ENCODE measurements around the gene CCDC120. TPM values are rescaled to one million over a fixed set of nuclear protein-coding genes. Genes with fewer than 3 reads are reported as not detected.

CCDC120 gene
- total RNA-seq, 1 experiment from 2014 or later, result 15.2 TPM

DNA sequence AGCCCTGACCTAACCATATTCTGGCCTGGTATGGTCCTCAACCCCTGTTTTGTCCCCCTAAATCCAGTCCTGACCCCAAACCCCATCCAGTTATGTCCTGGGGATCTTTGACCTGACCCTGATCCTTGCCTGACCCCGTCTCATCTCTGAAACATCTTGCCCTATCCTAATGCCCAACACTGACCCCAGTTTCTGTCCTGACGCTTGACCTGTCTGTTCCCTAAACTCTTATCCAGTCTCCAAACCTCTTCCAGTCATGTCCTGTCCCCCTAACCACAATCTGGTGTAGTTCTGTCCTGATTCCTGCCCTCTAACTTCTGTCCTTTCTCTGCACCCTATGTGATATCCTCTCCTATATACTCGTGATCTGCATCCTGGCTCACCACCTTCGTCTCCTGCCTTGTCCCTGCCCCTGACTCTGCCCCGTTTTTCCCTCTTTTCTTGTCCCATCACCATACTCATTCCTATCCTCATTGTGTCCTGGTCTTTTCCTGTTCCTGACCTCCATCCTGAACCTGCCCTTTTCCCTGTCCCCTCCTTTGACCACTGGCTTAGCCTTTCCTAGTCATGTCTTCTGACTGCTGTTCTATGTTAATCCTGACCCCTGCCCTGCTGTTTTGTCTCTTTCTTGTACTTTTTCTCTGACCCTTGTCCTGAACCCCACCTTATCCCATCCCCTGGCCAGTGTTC, 4.6 kb upstream of the CCDC120 start (continued):
- TF ChIP-seq AR (CRISPR knock-in tag; IDR thresholded peaks at IDR 0.05) (no peak), ELF4 (CRISPR knock-in tag; IDR thresholded peaks at IDR 0.05; ENCODE audit: low read depth) (no peak), NR3C1 (CRISPR knock-in tag; conservative IDR thresholded peaks at IDR 0.05; ENCODE audit: low read depth) (no peak)
- TF ChIP-seq, protein P1, sequence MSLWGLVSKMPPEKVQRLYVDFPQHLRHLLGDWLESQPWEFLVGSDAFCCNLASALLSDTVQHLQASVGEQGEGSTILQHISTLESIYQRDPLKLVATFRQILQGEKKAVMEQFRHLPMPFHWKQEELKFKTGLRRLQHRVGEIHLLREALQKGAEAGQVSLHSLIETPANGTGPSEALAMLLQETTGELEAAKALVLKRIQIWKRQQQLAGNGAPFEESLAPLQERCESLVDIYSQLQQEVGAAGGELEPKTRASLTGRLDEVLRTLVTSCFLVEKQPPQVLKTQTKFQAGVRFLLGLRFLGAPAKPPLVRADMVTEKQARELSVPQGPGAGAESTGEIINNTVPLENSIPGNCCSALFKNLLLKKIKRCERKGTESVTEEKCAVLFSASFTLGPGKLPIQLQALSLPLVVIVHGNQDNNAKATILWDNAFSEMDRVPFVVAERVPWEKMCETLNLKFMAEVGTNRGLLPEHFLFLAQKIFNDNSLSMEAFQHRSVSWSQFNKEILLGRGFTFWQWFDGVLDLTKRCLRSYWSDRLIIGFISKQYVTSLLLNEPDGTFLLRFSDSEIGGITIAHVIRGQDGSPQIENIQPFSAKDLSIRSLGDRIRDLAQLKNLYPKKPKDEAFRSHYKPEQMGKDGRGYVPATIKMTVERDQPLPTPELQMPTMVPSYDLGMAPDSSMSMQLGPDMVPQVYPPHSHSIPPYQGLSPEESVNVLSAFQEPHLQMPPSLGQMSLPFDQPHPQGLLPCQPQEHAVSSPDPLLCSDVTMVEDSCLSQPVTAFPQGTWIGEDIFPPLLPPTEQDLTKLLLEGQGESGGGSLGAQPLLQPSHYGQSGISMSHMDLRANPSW (CRISPR knock-in tag; conservative IDR thresholded peaks at IDR 0.05; ENCODE audit: low read depth), result no peak

GRCh38 chrX:49059201-49059600, 402 bp downstream of the CCDC120 start:
- ChIA-PET POLR2A (interaction anchor here (0.6 kb wide), 1 partner anchor 57 kb away, joined by 3 read pairs; the partner anchor contains the start of gene GRIPAP1), CTCF (interaction anchor here (0.6 kb wide), 1 partner anchor 371 kb away, joined by 4 read pairs; no protein-coding TSS in a partner anchor)
- peaks cover 9% of the 10 kb centered on the region for H3K4me1 Mint-ChIP-seq
- peak overlapping the region; percentile 74 for H3K4me3 Mint-ChIP-seq
- no peaks in the 10 kb centered on the region for H3K9me3 Mint-ChIP-seq
- DNase-seq (ENCODE audit: low spot score) (no peak), ATAC-seq (peak; percentile 50)
- H3K27me3 Mint-ChIP-seq (ENCODE audit: low read depth), result no peaks in the 10 kb centered on the region
- H3K27ac Mint-ChIP-seq, result no peak overlapping the region
- TF ChIP-seq SOX15 (CRISPR knock-in tag; IDR thresholded peaks at IDR 0.05) (no peak), AR (CRISPR knock-in tag; IDR thresholded peaks at IDR 0.05) (no peak), ZNF317 (CRISPR knock-in tag; IDR thresholded peaks at IDR 0.05; ENCODE audit: borderline replicate concordance, low read depth) (no peak), ZNF423 (CRISPR knock-in tag; IDR thresholded peaks at IDR 0.05) (no peak), E2F5 (CRISPR knock-in tag; IDR thresholded peaks at IDR 0.05) (no peak), HMGA2 (CRISPR knock-in tag; IDR thresholded peaks at IDR 0.05) (no peak), MXD4 (CRISPR knock-in tag; IDR thresholded peaks at IDR 0.05; ENCODE audit: borderline replicate concordance) (no peak), FOXJ3 (CRISPR knock-in tag; IDR thresholded peaks at IDR 0.05; ENCODE audit: borderline replicate concordance) (no peak), JUN (CRISPR knock-in tag; IDR thresholded peaks at IDR 0.05) (no peak), GRHL2 (CRISPR knock-in tag; IDR thresholded peaks at IDR 0.05; ENCODE audit: insufficient replicate concordance, severe bottlenecking) (no peak)
- TF ChIP-seq, protein P2, sequence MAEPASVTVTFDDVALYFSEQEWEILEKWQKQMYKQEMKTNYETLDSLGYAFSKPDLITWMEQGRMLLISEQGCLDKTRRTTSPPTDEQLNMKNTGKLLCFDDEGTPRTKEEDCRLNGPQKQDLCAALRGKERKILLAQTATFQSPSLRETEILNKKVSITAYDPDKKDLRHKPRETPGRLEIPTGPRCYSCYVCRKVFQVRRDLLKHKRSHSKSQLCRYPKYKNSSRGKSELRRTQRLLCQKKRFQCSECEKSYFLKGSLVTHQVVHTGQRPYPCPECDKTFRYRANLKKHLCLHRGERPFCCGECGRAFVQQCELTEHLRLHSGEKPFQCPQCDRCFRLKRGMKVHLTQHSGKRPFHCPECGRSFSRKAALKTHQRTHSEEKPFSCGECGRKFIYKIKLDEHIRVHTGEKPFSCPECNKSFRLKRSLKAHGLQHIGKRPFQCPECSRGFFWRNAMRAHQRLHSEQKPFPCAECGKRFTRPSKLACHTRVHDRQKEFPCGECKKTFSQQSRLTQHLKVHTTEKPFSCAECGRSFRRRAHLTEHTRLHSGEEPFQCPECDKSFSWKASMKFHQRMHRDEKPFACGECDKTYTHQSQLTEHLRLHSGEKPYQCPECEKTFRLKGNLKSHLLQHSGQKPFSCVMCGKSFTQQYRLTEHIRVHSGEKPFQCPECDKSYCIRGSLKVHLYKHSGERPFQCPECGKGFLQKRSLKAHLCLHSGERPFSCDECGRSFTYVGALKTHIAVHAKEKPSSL (CRISPR knock-in tag; conservative IDR thresholded peaks at IDR 0.05), result no peak
- TF ChIP-seq, protein P3, sequence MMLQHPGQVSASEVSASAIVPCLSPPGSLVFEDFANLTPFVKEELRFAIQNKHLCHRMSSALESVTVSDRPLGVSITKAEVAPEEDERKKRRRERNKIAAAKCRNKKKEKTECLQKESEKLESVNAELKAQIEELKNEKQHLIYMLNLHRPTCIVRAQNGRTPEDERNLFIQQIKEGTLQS (CRISPR knock-in tag; conservative IDR thresholded peaks at IDR 0.05), result no peak
- H3K36me3 Mint-ChIP-seq, result peaks cover 2% of the 10 kb centered on the region; the same call in 1 of the 2 replicates
